ENCODE results near the gene RNF141.

The RNF141 gene

GRCh38 chr11:10540915-10541560 lies at the start of gene RNF141:
TSS of gene RNF141 (minus strand) at chr11:10541187. CDS start at chr11:10534158, 7,029 bp downstream.
- DNase-seq (ENCODE audit: extremely low read depth in 1 of 2, low read depth in 1 of 2) = peak; percentile 92 to 96

GRCh38 chr11:10590218-10590915 lies 49.4 kb upstream of the RNF141 start:
- DNase-seq (ENCODE audit: extremely low read depth in 1 of 2, low read depth in 1 of 2) = no peak

GRCh38 chr11:10588904-10589303 lies 47.9 kb upstream of the RNF141 start:
- DNase-seq (ENCODE audit: extremely low read depth in 1 of 2, low read depth in 1 of 2) = no peak

- no peak for DNase-seq (ENCODE audit: extremely low read depth in 1 of 2, low read depth in 1 of 2)
These were observed 47.0 kb upstream of the RNF141 start for GRCh38 chr11:10587995-10588394.

- no peak for DNase-seq (ENCODE audit: extremely low read depth in 1 of 2, low read depth in 1 of 2)
These were observed 46.4 kb upstream of the RNF141 start for GRCh38 chr11:10587388-10587787.

GRCh38 chr11:10584071-10584501 lies 43.1 kb upstream of the RNF141 start:
- DNase-seq (ENCODE audit: extremely low read depth in 1 of 2, low read depth in 1 of 2) = no peak

GRCh38 chr11:10581481-10582019 lies 40.6 kb upstream of the RNF141 start:
- no peak for DNase-seq (ENCODE audit: extremely low read depth in 1 of 2, low read depth in 1 of 2)

GRCh38 chr11:10580623-10581022 lies 39.6 kb upstream of the RNF141 start:
- no peak for DNase-seq (ENCODE audit: extremely low read depth in 1 of 2, low read depth in 1 of 2)

GRCh38 chr11:10579700-10580099 lies 38.7 kb upstream of the RNF141 start:
- no peak for DNase-seq (ENCODE audit: extremely low read depth in 1 of 2, low read depth in 1 of 2)

- no peak for DNase-seq (ENCODE audit: extremely low read depth in 1 of 2, low read depth in 1 of 2)
These were observed 35.0 kb upstream of the RNF141 start for GRCh38 chr11:10576035-10576398.

- no peak for DNase-seq (ENCODE audit: extremely low read depth in 1 of 2, low read depth in 1 of 2)
These were observed 34.5 kb upstream of the RNF141 start for GRCh38 chr11:10575346-10576034.

GRCh38 chr11:10573556-10573955 lies 32.6 kb upstream of the RNF141 start:
- DNase-seq (ENCODE audit: extremely low read depth in 1 of 2, low read depth in 1 of 2) = no peak

- no peak for DNase-seq (ENCODE audit: extremely low read depth in 1 of 2, low read depth in 1 of 2)
These were observed 32.0 kb upstream of the RNF141 start for GRCh38 chr11:10573028-10573427.

GRCh38 chr11:10572533-10572932 lies 31.5 kb upstream of the RNF141 start:
- no peak for DNase-seq (ENCODE audit: extremely low read depth in 1 of 2, low read depth in 1 of 2)

- no peak for DNase-seq (ENCODE audit: extremely low read depth in 1 of 2, low read depth in 1 of 2)
These were observed 27.5 kb upstream of the RNF141 start, which contains the start of gene LYVE1 for GRCh38 chr11:10568486-10568941. TSS of gene LYVE1 (minus strand) at chr11:10568665. CDS start at chr11:10568532, 133 bp downstream.

- DNase-seq (ENCODE audit: extremely low read depth in 1 of 2, low read depth in 1 of 2) = no peak
These were observed 26.5 kb upstream of the RNF141 start for GRCh38 chr11:10567446-10567845.

GRCh38 chr11:10566257-10566957 lies 25.4 kb upstream of the RNF141 start:
- no peak for DNase-seq (ENCODE audit: extremely low read depth in 1 of 2, low read depth in 1 of 2)

GRCh38 chr11:10565493-10565892 lies 24.5 kb upstream of the RNF141 start:
- DNase-seq (ENCODE audit: extremely low read depth in 1 of 2, low read depth in 1 of 2) = no peak

GRCh38 chr11:10564696-10565318 lies 23.8 kb upstream of the RNF141 start:
- no peak for DNase-seq (ENCODE audit: extremely low read depth in 1 of 2, low read depth in 1 of 2)

GRCh38 chr11:10564030-10564429 lies 23.0 kb upstream of the RNF141 start:
- no peak for DNase-seq (ENCODE audit: extremely low read depth in 1 of 2, low read depth in 1 of 2)

Measured in stimulated activated CD8-positive, alpha-beta memory T cell treated with anti-CD3 and anti-CD28 coated beads, Interleukin-7, amount 100 ng/mL, for 48 hours (primary cell).